OCI-LY7 (cell line): ENCODE measurements around the gene MRAP. TPM values are rescaled to one million over a fixed set of nuclear protein-coding genes. Genes with fewer than 3 reads are reported as not detected.

Source experiments
- BruUV-seq: library from RNA; stranded (reverse); fragments of 400-500 nt; replicated peaks from 2 replicates; lab custom pipeline; 2021; lab: Mats Ljungman, UMichigan
- CTCF ChIA-PET: fragments of 300-600 bp; sonication (Branson Sonifier 250); formaldehyde crosslinking; loops from one replicate; lab custom pipeline; 2022; ENCODE audit warnings: antibody characterized with exemption; ENCODE audit not compliant: unreplicated experiment; lab: Charles Lee
- POLR2A ChIA-PET: fragments of 300-600 bp; sonication (Branson Sonifier 250); formaldehyde crosslinking; loops from one replicate; lab custom pipeline; 2022; ENCODE audit warnings: antibody characterized with exemption; lab: Charles Lee
- DNase-seq: peaks from one replicate; pipeline ENCODE4 v3.0.0-alpha.2; 2015; ENCODE audit warnings: low spot score
- H2AFZ ChIP-seq: fragments of 200-600 bp; sonication (generic), shearing (Covaris generic); 2 replicates; pipeline ENCODE4 v1.6.1; 2014; ENCODE audit warnings: mild to moderate bottlenecking, antibody characterized with exemption, low read length, moderate library complexity
- H3K27ac ChIP-seq: fragments of 200-600 bp; sonication (generic); 2 replicates; pipeline ENCODE4 v1.5.1; 2014; ENCODE audit warnings: mixed run types, low read depth, mild to moderate bottlenecking, moderate library complexity, low read length, inconsistent platforms; ENCODE audit not compliant: poor library complexity, severe bottlenecking
- H3K36me3 ChIP-seq: fragments of 200-600 bp; sonication (generic); 2 replicates; pipeline ENCODE4 v1.6.1; 2014; ENCODE audit warnings: mild to moderate bottlenecking, antibody characterized with exemption, low read length, moderate library complexity, mixed read lengths; ENCODE audit not compliant: insufficient read depth
- H3K4me1 ChIP-seq: fragments of 200-600 bp; sonication (generic); 2 replicates; pipeline ENCODE4 v1.5.1; 2014; ENCODE audit warnings: mild to moderate bottlenecking, low read length; ENCODE audit not compliant: insufficient read depth, poor library complexity, severe bottlenecking
- H3K4me2 ChIP-seq: fragments of 200-600 bp; sonication (generic); 2 replicates; pipeline ENCODE4 v1.6.1; 2014; ENCODE audit warnings: mild to moderate bottlenecking, low read length
- H3K4me3 ChIP-seq: fragments of 200-600 bp; sonication (generic); 2 replicates; pipeline ENCODE4 v1.5.1; 2014; ENCODE audit warnings: mild to moderate bottlenecking, low read depth, low read length; ENCODE audit not compliant: poor library complexity, severe bottlenecking
- H3K79me2 ChIP-seq: fragments of 200-600 bp; sonication (generic); 2 replicates; pipeline ENCODE4 v1.6.1; 2016; ENCODE audit warnings: low read depth, mild to moderate bottlenecking, low read length, moderate library complexity, mixed read lengths; ENCODE audit not compliant: insufficient read depth
- H3K9me2 ChIP-seq: fragments of 200-600 bp; sonication (generic); 2 replicates; pipeline ENCODE4 v1.6.1; 2016; ENCODE audit warnings: mild to moderate bottlenecking, low read length, mixed read lengths; ENCODE audit not compliant: insufficient read depth
- H3K9me3 ChIP-seq: fragments of 200-600 bp; sonication (generic); 2 replicates; pipeline ENCODE4 v1.6.1; 2014; ENCODE audit warnings: mild to moderate bottlenecking, mixed run types, low read length, mixed read lengths
- H4K20me1 ChIP-seq: fragments of 200-600 bp; sonication (generic); 2 replicates; pipeline ENCODE4 v1.6.1; 2014; ENCODE audit warnings: mild to moderate bottlenecking, antibody characterized with exemption, low read length, moderate library complexity, mixed read lengths; ENCODE audit not compliant: insufficient read depth
- CTCF ChIP-seq: fragments of 200-600 bp; sonication (generic); conservative IDR thresholded peaks from 2 replicates; pipeline ENCODE4 v1.5.1; 2014; ENCODE audit warnings: mild to moderate bottlenecking, antibody characterized with exemption, low read length, moderate library complexity, mixed read lengths
- EZH2phosphoT487 ChIP-seq: fragments of 200-600 bp; sonication (generic); IDR thresholded peaks from 2 replicates; pipeline ENCODE4 v1.6.1; 2018; ENCODE audit warnings: low read depth, borderline replicate concordance, mild to moderate bottlenecking, mixed run types, antibody characterized with exemption, low read length, moderate library complexity, mixed read lengths
- intact Hi-C: fragments of 100-400 bp; cut with micrococcal nuclease; formaldehyde crosslinking; loops from one replicate; pipeline ENCODE4 v1.10.0; 2022; ENCODE audit not compliant: unreplicated experiment
- total RNA-seq, 2 experiments: library from RNA; depleted of rRNA in 1 of 2; stranded (reverse); fragments of >200 nt in 1 of 2; shearing (Covaris generic) in 1 of 2; gene quantifications; 2 replicates each; pipeline ENCODE4 v1.2.3, GENCODE V29; 2014 to 2022

The MRAP gene
- total RNA-seq, 2 experiments from 2014 or later, result not detected

GRCh38 chr21:32359719-32360260 lies 61.1 kb downstream of the MRAP start:
- H3K4me3 ChIP-seq, result no peak overlapping the region
- H3K9me3 ChIP-seq, result no peaks in the 10 kb centered on the region
- DNase-seq, result peak; percentile 7
- no TSS peak for BruUV-seq
- ChIA-PET CTCF (no interaction called here), POLR2A (interaction anchor here (0.6 kb wide), 1 partner anchor 79 kb away, joined by 5 read pairs; no protein-coding TSS in a partner anchor)
- TF ChIP-seq CTCF (peak; percentile 51), EZH2phosphoT487 (no peak)
- H3K4me2 ChIP-seq, result no peak overlapping the region
- no peaks in the 10 kb centered on the region for H3K79me2 ChIP-seq
- intact Hi-C loops, result no loop called here
- H3K27ac ChIP-seq, result no peak overlapping the region
- H4K20me1 ChIP-seq, result no peaks in the 10 kb centered on the region; the same call in 1 of the 2 replicates
- H2AFZ ChIP-seq, result no peak overlapping the region
- H3K9me2 ChIP-seq, result no peaks in the 10 kb centered on the region
- no peaks in the 10 kb centered on the region for H3K4me1 ChIP-seq
- H3K36me3 ChIP-seq, result peaks cover 99% of the 10 kb centered on the region

GRCh38 chr21:32360401-32360975 lies 61.8 kb downstream of the MRAP start:
- Histone ChIP-seq H3K4me1 (no peaks in the 10 kb centered on the region), H3K36me3 (peaks cover 97% of the 10 kb centered on the region), H4K20me1 (no peaks in the 10 kb centered on the region; the same call in 1 of the 2 replicates), H3K27ac (no peak overlapping the region), H3K4me2 (no peak overlapping the region), H3K9me2 (no peaks in the 10 kb centered on the region), H3K4me3 (no peak overlapping the region), H2AFZ (no peak overlapping the region), H3K79me2 (no peaks in the 10 kb centered on the region), H3K9me3 (no peaks in the 10 kb centered on the region)
- intact Hi-C loops, result no loop called here
- POLR2A ChIA-PET, result interaction anchor here (0.6 to 1.0 kb wide), 2 partner anchors 32 to 395 kb away, joined by 3 read pairs; no protein-coding TSS in a partner anchor
- no peak for DNase-seq
- BruUV-seq, result no TSS peak
- CTCF ChIA-PET, result no interaction called here
- TF ChIP-seq EZH2phosphoT487, result no peak
- no peak for TF ChIP-seq CTCF

Other genes with a start within 250 kb of the MRAP start
- 25.2 and 31.7 TPM in 2 replicates for gene MIS18A, start 19.8 kb upstream of the MRAP start, total RNA-seq (2014; rRNA removed; shearing (Covaris generic))
- gene MIS18A, start 19.8 kb upstream of the MRAP start, total RNA-seq (2022), result 48.5 and 53.0 TPM in 2 replicates
- gene URB1, start 94.2 kb downstream of the MRAP start, total RNA-seq (2014; rRNA removed; shearing (Covaris generic)), result 19.4 and 20.8 TPM in 2 replicates
- 23.4 and 25.4 TPM in 2 replicates for gene URB1, start 94.2 kb downstream of the MRAP start, total RNA-seq (2022)
- not detected in 2 replicates for gene EVA1C, start 113.9 kb downstream of the MRAP start, total RNA-seq (2014; rRNA removed; shearing (Covaris generic))
- not detected in 2 replicates for gene EVA1C, start 113.9 kb downstream of the MRAP start, total RNA-seq (2022)